Tibial artery (tissue), 4 donors: ENCODE results near the gene BLOC1S3.

Experiments
- DNase-seq, 2 donors: peaks; one replicate each; pipeline ENCODE4 v3.0.0-alpha.2; 2019
- H3K27ac ChIP-seq, 2 donors: fragments of 200-600 bp; sonication (generic) in 1 of 2; 1 replicate in 1 of 2; 2 replicates in 1 of 2; pipeline ENCODE4 v1.5.1; 2018 to 2019; ENCODE audit warnings: mild to moderate bottlenecking in 1 of 2
- H3K27me3 ChIP-seq, 2 donors: fragments of 200-600 bp; sonication (generic) in 1 of 2; one replicate each; pipeline versions ENCODE4 v1.5.1 to v1.6.0; 2016 to 2019
- H3K36me3 ChIP-seq, 3 donors: fragments of 200-600 bp; sonication (generic) in 2 of 3; one replicate each; pipeline ENCODE4 v1.5.1; 2016 to 2019; ENCODE audit warnings: mild to moderate bottlenecking in 2 of 3
- H3K4me1 ChIP-seq, 4 donors: fragments of 200-600 bp; sonication (generic) in 2 of 4; 1 replicate in 3 of 4; 2 replicates in 1 of 4; pipeline ENCODE4 v1.5.1; 2016 to 2019
- H3K4me3 ChIP-seq, 2 donors: fragments of 200-600 bp; sonication (generic) in 1 of 2; 1 replicate in 1 of 2; 2 replicates in 1 of 2; pipeline ENCODE4 v1.5.1; 2018 to 2019; ENCODE audit warnings: mild to moderate bottlenecking in 2 of 2
- H3K9me3 ChIP-seq, 3 donors: fragments of 200-600 bp; sonication (generic) in 1 of 3; one replicate each; pipeline ENCODE4 v1.5.1; 2016 to 2019
- intact Hi-C: fragments of 100-400 bp; cut with DNase I; formaldehyde crosslinking; loops from one replicate; pipeline ENCODE4 v1.15.0; 2023; ENCODE audit warnings: low total_unique reads
- TF ChIP-seq, protein P1 (sequence below), 2 experiments: fragments of 200-600 bp in 1 of 2; fragments of 450-650 bp in 1 of 2; IDR thresholded peaks; one replicate each; pipeline ENCODE4 v1.5.1; 2017 to 2019; ENCODE audit warnings: antibody characterized with exemption in 2 of 2, mild to moderate bottlenecking in 1 of 2, moderate library complexity in 1 of 2

BLOC1S3 gene

DNA sequence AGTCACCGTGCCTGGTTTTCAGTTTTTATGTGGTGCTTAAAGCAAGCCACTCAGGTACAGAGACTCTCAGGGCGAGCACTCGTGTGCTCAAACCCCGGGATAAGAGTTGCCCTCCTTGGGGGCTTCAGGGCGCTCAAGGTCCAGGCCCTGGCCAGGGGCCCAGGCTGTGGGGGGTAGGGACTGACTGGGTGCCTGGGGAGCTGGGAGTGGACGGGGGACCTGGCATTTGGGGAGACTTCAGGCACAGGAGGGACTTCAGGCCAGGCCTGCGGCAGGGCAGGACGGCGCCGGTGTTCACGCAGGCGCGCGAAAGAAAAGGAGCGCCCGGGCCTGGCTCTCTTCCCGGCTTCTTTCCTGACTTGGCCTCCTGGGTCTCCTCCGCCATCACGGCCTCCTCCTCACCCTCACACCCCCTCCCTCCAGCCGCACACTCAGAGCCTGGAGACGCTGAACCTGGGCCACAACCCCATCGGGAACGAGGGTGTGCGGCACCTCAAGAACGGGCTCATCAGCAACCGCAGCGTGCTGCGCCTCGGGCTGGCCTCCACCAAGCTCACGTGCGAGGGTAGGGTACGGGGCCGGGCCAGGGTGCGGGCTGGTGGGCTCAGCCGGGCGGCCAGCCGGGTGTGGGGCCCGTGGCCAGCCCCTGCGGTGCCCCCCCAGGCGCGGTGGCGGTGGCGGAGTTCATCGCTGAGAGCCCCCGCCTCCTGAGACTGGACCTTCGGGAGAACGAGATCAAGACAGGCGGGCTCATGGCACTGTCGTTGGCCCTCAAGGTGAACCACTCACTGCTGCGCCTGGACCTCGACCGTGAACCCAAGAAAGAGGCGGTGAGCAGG, 33.9 kb upstream of the BLOC1S3 start:
- no peak overlapping the region for H3K27ac ChIP-seq
- no peaks in the 10 kb centered on the region for H3K4me1 ChIP-seq
- no peak overlapping the region for H3K4me3 ChIP-seq
- no peak for DNase-seq
- no peaks in the 10 kb centered on the region for H3K9me3 ChIP-seq
- TF ChIP-seq, protein P1, sequence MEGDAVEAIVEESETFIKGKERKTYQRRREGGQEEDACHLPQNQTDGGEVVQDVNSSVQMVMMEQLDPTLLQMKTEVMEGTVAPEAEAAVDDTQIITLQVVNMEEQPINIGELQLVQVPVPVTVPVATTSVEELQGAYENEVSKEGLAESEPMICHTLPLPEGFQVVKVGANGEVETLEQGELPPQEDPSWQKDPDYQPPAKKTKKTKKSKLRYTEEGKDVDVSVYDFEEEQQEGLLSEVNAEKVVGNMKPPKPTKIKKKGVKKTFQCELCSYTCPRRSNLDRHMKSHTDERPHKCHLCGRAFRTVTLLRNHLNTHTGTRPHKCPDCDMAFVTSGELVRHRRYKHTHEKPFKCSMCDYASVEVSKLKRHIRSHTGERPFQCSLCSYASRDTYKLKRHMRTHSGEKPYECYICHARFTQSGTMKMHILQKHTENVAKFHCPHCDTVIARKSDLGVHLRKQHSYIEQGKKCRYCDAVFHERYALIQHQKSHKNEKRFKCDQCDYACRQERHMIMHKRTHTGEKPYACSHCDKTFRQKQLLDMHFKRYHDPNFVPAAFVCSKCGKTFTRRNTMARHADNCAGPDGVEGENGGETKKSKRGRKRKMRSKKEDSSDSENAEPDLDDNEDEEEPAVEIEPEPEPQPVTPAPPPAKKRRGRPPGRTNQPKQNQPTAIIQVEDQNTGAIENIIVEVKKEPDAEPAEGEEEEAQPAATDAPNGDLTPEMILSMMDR (IDR thresholded peaks at IDR 0.05) = no peak
- peaks cover 52 to 79% (median 66%) of the 10 kb centered on the region in 3 donors for H3K36me3 ChIP-seq
- intact Hi-C loops = no loop called here
- peaks cover 0 to 6% of the 10 kb centered on the region in 2 donors for H3K27me3 ChIP-seq

DNA sequence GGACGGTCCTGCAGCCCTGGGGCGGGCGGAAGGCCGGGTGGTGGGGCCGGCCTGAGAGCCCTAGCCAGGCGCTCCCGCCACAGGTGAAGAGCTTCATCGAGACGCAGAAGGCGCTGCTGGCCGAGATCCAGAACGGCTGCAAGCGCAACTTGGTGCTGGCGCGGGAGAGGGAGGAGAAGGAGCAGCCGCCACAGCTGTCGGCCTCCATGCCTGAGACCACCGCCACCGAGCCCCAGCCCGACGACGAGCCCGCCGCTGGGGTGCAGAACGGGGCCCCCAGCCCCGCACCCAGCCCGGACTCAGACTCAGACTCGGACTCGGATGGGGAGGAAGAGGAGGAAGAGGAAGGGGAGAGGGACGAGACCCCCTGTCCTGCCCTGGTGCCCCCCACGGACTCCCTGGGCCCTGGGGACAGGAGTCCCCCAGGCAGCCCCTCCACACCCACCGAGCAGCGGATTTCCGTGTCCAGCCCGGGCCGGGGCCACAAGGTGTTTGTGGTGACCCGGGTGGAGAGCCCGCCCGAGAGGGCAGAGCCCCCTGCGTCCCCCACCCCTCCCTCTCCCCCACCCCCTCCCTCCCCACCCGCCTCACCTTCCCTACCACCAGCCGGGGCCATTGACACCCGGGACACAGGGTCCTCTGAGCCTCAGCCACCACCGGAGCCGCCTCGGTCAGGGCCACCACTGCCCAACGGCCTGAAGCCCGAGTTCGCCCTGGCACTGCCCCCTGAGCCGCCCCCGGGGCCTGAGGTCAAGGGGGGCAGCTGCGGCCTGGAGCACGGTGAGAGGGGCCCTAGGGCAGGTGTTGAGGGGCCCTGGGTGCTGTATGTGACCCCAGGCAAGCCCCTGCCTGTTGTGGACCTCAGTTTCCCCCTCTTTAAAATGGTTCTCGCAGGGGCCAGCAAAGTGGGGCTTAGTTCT, 33.1 kb upstream of the BLOC1S3 start:
- no peak overlapping the region for H3K4me3 ChIP-seq
- peaks cover 0 to 14% of the 10 kb centered on the region in 2 donors for H3K27me3 ChIP-seq
- H3K9me3 ChIP-seq = no peaks in the 10 kb centered on the region
- H3K4me1 ChIP-seq = no peaks in the 10 kb centered on the region
- intact Hi-C loops = no loop called here
- TF ChIP-seq, protein P1 (IDR thresholded peaks at IDR 0.05) = no peak
- H3K36me3 ChIP-seq = peaks cover 49 to 76% (median 66%) of the 10 kb centered on the region in 3 donors
- no peak for DNase-seq
- no peak overlapping the region for H3K27ac ChIP-seq

DNA sequence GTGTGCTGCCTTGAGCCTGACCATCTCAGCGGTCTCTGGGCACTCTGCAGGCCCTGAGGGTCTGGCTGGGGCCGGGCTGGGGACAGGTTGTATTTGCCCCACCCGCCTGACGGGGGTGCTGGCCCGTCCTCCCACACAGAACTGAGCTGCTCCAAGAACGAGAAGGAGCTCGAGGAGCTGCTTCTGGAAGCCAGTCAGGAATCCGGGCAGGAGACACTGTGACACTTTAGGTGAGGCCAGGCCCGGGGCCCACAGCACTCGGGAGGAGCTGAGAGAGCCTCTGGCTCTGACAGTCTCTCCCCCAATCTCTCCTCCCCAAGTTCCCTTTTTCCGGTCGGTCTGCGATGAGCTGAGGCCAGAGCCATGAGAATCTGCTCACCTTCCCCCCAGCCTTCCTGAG, 32.3 kb upstream of the BLOC1S3 start:
- H3K27ac ChIP-seq = no peak overlapping the region
- peaks cover 42 to 68% (median 64%) of the 10 kb centered on the region in 3 donors for H3K36me3 ChIP-seq
- peaks cover 0 to 22% of the 10 kb centered on the region in 2 donors for H3K27me3 ChIP-seq
- no peak for DNase-seq
- no peaks in the 10 kb centered on the region for H3K9me3 ChIP-seq
- TF ChIP-seq, protein P1 (IDR thresholded peaks at IDR 0.05) = no peak
- intact Hi-C loops = no loop called here
- peaks cover 0 to 4% (median 0%) of the 10 kb centered on the region in 4 donors for H3K4me1 ChIP-seq
- no peak overlapping the region for H3K4me3 ChIP-seq

DNA sequence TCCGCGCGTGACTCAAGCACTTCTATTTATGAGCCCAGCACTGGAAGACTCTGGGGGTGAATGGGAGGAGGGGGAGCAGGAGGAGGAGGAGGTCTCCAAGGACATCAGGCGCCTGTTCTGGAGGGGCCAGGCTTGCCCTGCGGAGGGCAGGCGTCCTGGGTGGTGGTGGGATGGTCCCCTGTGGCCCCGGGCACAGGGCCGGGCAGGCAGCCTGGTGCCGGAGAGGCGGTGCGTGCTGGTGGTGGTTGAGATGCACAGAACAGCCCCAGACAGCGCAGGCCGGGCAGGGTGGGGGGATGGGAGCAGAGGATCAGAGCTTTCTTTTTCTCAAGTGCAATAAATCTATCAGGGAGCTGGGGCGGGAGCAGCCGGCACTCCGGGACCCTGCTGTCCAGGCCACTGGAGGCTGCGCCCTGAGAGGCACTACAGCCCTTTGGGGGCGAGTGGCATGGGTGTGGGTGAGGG, 31.8 kb upstream of the BLOC1S3 start:
- peaks cover 0 to 27% of the 10 kb centered on the region in 2 donors for H3K27me3 ChIP-seq
- peaks cover 0 to 9% (median 4%) of the 10 kb centered on the region in 4 donors for H3K4me1 ChIP-seq
- no peak for DNase-seq
- H3K36me3 ChIP-seq = peaks cover 37 to 63% (median 59%) of the 10 kb centered on the region in 3 donors
- no peak overlapping the region for H3K4me3 ChIP-seq
- no peak overlapping the region for H3K27ac ChIP-seq
- intact Hi-C loops = no loop called here
- TF ChIP-seq, protein P1 (IDR thresholded peaks at IDR 0.05) = no peak
- H3K9me3 ChIP-seq = no peaks in the 10 kb centered on the region

DNA sequence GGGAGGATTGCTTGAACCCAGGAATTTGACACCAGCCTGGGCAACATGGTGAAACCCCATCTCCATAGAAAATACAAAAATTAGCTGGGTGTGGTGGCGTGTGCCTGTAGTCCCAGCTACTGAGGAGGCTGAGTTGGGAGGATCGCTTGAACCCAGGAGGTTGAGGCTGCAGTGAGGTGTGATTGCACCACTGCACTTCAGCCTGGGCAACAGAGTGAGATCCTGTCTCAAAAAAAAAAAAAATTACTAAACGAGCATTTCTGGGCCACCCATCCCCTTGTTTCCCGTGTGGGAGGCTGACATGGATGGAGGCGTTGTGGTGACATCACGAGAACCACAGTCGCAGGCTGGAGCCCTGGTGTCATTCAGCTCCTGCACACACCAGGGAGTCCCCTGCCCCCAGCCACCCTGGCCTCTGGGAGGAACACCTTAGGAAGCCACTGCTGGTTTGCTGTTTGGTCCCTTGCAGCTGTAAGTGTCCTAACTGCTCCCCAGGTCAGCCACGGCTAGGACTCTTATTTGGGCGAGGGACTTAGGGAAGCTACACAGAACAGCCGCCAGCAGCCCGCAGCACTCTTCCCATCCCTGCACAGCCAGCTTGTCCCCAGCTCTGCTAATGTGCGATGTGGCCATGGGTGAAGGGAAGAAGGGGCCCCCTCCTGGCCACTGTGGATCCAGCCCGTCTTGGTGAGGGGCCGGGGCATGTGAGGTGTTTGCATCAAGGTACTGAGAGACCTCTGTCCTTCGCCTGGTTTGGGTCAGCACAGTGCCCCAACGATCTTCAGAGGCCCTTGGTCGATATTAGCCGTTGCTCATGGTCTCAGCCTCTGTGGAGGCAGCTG, 30.5 kb upstream of the BLOC1S3 start:
- H3K9me3 ChIP-seq = no peaks in the 10 kb centered on the region
- DNase-seq = no peak
- H3K4me3 ChIP-seq = no peak overlapping the region
- peaks cover 31 to 50% (median 46%) of the 10 kb centered on the region in 3 donors for H3K36me3 ChIP-seq
- H3K4me1 ChIP-seq = peaks cover 3 to 22% (median 17%) of the 10 kb centered on the region in 4 donors
- intact Hi-C loops = no loop called here
- no peak overlapping the region for H3K27ac ChIP-seq
- TF ChIP-seq, protein P1 (IDR thresholded peaks at IDR 0.05) = no peak
- peaks cover 0 to 40% of the 10 kb centered on the region in 2 donors for H3K27me3 ChIP-seq
